Stimulated activated CD8-positive, alpha-beta memory T cell treated with anti-CD3 and anti-CD28 coated beads, Interleukin-12 subunit alpha, Interleukin-12 subunit beta, amount 100 ng/mL, for 24 hours (primary cell): Measurements from ENCODE around the gene TANGO6.
"Not testable (repeated sequence)": the region's sequence is repeated elsewhere in the genome, so short reads cannot be mapped to it uniquely, and the experiment has no call there.

ENCODE experiments used
- DNase-seq: peaks from one replicate; pipeline ENCODE4 v3.0.0-alpha.2; 2020; ENCODE audit errors: extremely low read depth

Gene TANGO6

GRCh38 chr16:68969338-68969737 lies 126.0 kb downstream of the TANGO6 start:
- no peak for DNase-seq

GRCh38 chr16:68972013-68972412 lies 128.7 kb downstream of the TANGO6 start:
- DNase-seq: no peak

GRCh38 chr16:68972720-68973119 lies 129.4 kb downstream of the TANGO6 start:
- DNase-seq: no peak

- DNase-seq: no peak
Observed at GRCh38 chr16:68973611-68974120, 130.3 kb downstream of the TANGO6 start.

GRCh38 chr16:68978303-68978954 lies 135.1 kb downstream of the TANGO6 start:
- no peak for DNase-seq

GRCh38 chr16:68980695-68981315 lies 137.5 kb downstream of the TANGO6 start:
- DNase-seq: no peak

GRCh38 chr16:68981971-68982370 lies 138.6 kb downstream of the TANGO6 start:
- no peak for DNase-seq

GRCh38 chr16:68984467-68984866 lies 141.1 kb downstream of the TANGO6 start:
- DNase-seq: no peak

- no peak for DNase-seq
Observed at GRCh38 chr16:68985268-68985667, 141.9 kb downstream of the TANGO6 start.

GRCh38 chr16:68985855-68986254 lies 142.5 kb downstream of the TANGO6 start:
- no peak for DNase-seq

- DNase-seq: no peak
Observed at GRCh38 chr16:68987734-68988457, 144.6 kb downstream of the TANGO6 start.

- not testable (repeated sequence) for DNase-seq
Observed at GRCh38 chr16:68990172-68990845, 147.0 kb downstream of the TANGO6 start.

GRCh38 chr16:68991075-68991474 lies 147.7 kb downstream of the TANGO6 start:
- DNase-seq: no peak

- DNase-seq: no peak
Observed at GRCh38 chr16:68992521-68992920, 149.2 kb downstream of the TANGO6 start.

GRCh38 chr16:68993456-68993855 lies 150.1 kb downstream of the TANGO6 start:
- DNase-seq: no peak

- DNase-seq: no peak
Observed at GRCh38 chr16:68993885-68994284, 150.6 kb downstream of the TANGO6 start.

GRCh38 chr16:68994324-68994723 lies 151.0 kb downstream of the TANGO6 start:
- no peak for DNase-seq

GRCh38 chr16:68995011-68995504 lies 151.7 kb downstream of the TANGO6 start:
- no peak for DNase-seq

GRCh38 chr16:68997564-68997963 lies 154.2 kb downstream of the TANGO6 start:
- DNase-seq: no peak

- no peak for DNase-seq
Observed at GRCh38 chr16:68999114-68999513, 155.8 kb downstream of the TANGO6 start.

- no peak for DNase-seq
Observed at GRCh38 chr16:69003500-69003899, 160.2 kb downstream of the TANGO6 start.
